ENCODE results near the gene LPP. TPM values are rescaled to one million over a fixed set of nuclear protein-coding genes. Genes with fewer than 3 reads are reported as not detected.

LPP gene
- total RNA-seq, 1 donor from 2014 or later, result 218 TPM

DNA sequence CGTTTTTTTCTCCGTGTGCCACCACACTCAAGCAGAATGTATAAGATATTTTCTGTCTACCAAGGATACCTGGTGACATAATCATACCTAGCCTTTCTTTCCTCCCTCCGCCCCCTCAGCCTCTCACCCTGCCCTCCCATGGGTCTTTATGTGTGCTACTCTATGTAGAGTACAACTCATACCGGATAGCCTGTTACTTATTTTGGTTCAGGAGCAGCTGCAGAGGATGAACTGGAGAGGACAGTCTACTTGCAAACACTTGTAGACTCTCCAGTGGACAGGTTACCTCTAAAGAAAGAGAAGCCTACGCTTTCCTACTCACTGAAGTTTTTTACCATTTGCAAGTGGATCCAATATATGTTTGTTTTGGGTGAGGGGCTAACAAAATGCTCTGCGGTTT is 671.9 kb downstream of the LPP start:
- no peak for DNase-seq (ENCODE audit: low read depth)
- Histone ChIP-seq H3K27me3 (ENCODE audit: control insufficient read depth, insufficient read depth, low read length) (no peaks in the 10 kb centered on the region), H3K4me3 (ENCODE audit: low read depth, low read length) (no peak overlapping the region), H3K36me3 (ENCODE audit: control insufficient read depth, insufficient read depth, low read length) (no peaks in the 10 kb centered on the region)
- TF ChIP-seq, protein P1, sequence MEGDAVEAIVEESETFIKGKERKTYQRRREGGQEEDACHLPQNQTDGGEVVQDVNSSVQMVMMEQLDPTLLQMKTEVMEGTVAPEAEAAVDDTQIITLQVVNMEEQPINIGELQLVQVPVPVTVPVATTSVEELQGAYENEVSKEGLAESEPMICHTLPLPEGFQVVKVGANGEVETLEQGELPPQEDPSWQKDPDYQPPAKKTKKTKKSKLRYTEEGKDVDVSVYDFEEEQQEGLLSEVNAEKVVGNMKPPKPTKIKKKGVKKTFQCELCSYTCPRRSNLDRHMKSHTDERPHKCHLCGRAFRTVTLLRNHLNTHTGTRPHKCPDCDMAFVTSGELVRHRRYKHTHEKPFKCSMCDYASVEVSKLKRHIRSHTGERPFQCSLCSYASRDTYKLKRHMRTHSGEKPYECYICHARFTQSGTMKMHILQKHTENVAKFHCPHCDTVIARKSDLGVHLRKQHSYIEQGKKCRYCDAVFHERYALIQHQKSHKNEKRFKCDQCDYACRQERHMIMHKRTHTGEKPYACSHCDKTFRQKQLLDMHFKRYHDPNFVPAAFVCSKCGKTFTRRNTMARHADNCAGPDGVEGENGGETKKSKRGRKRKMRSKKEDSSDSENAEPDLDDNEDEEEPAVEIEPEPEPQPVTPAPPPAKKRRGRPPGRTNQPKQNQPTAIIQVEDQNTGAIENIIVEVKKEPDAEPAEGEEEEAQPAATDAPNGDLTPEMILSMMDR (IDR thresholded peaks at IDR 0.05; ENCODE audit: insufficient read depth, low read length, poor library complexity, severe bottlenecking), result no peak

DNA sequence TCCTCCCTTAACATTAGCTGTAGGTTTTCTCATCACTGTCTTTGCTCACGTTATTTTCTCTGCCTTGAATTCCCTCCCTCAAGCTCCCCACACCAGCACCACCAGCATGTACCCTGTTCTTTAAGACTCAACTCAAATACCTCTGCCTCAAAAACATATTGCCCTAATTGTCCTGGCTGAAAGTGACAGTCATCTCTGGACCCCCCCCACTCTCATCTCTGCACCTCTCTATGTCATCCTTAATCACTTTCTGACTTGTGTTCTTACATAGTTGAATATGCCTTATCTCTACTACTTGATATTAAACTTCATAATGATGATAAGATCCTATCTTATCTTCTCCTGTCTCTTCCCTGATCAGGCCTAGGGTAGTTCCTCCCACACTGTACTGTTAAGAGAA is 672.6 kb downstream of the LPP start:
- no peak overlapping the region for H3K4me3 ChIP-seq (ENCODE audit: low read depth, low read length)
- H3K36me3 ChIP-seq (ENCODE audit: control insufficient read depth, insufficient read depth, low read length), result no peaks in the 10 kb centered on the region
- no peaks in the 10 kb centered on the region for H3K27me3 ChIP-seq (ENCODE audit: control insufficient read depth, insufficient read depth, low read length)
- no peak for DNase-seq (ENCODE audit: low read depth)
- TF ChIP-seq, protein P1 (IDR thresholded peaks at IDR 0.05; ENCODE audit: insufficient read depth, low read length, poor library complexity, severe bottlenecking), result no peak

DNA sequence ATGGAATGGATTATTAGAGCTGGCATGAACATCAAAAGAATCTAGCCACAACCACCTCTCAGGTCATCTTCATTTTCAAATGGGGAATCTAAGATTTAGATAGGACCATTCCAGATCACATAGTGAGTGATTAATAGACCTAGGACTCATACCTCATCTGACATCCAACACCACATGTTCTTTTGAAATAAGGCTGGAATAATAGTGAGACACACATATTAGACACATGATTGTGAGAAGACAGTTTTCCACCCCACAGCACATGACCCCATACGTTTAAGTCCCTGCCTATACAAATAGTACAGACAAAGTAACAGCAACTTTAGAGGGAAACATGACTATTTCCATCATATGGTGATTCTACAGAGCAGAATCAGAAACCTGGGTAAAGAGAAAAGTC is 673.1 kb downstream of the LPP start:
- TF ChIP-seq, protein P1 (IDR thresholded peaks at IDR 0.05; ENCODE audit: insufficient read depth, low read length, poor library complexity, severe bottlenecking), result no peak
- DNase-seq (ENCODE audit: low read depth), result no peak
- H3K27me3 ChIP-seq (ENCODE audit: control insufficient read depth, insufficient read depth, low read length), result no peaks in the 10 kb centered on the region
- H3K36me3 ChIP-seq (ENCODE audit: control insufficient read depth, insufficient read depth, low read length), result no peaks in the 10 kb centered on the region
- no peak overlapping the region for H3K4me3 ChIP-seq (ENCODE audit: low read depth, low read length)

DNA sequence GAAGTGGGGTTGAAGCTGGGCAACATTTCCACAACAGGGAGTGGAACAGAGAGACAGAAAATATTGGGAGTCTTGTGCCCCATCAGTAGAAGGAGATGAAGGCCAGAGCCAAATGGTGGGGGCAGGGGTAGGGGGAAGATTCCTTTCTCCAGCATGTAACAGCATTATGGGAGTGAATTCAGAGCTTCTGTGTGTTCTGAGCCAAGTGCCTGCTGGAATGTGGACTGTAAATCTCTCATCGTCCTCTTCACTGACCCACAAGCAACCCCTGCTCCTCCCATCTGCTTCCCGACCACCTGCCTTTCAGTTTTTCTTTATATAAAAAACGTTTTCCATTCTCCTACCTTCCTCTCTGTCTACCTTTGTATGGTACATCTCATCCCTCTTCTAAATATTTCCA is 673.6 kb downstream of the LPP start:
- DNase-seq (ENCODE audit: low read depth), result no peak
- Histone ChIP-seq H3K4me3 (ENCODE audit: low read depth, low read length) (no peak overlapping the region), H3K36me3 (ENCODE audit: control insufficient read depth, insufficient read depth, low read length) (peaks cover under 1% of the 10 kb centered on the region), H3K27me3 (ENCODE audit: control insufficient read depth, insufficient read depth, low read length) (no peaks in the 10 kb centered on the region)
- TF ChIP-seq, protein P1 (IDR thresholded peaks at IDR 0.05; ENCODE audit: insufficient read depth, low read length, poor library complexity, severe bottlenecking), result no peak

DNA sequence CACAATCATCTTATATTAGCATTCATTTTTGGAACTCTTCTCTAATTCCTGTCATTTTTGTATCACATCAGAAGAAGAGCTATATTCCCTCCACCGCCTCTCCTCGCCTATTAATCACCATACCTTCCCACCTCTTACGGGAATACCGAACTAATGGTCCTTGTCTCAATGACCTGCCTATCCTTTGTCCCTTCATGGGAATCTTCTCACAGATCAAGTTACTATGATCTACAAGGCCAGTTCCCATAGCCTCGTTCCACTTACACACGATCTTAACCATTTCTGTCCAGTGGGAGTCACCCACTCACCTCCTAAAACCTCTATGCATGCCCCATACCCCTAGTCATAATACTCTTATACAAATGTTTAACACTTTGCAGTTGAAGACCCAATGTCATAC is 675.2 kb downstream of the LPP start:
- no peak for DNase-seq (ENCODE audit: low read depth)
- no peaks in the 10 kb centered on the region for H3K27me3 ChIP-seq (ENCODE audit: control insufficient read depth, insufficient read depth, low read length)
- H3K36me3 ChIP-seq (ENCODE audit: control insufficient read depth, insufficient read depth, low read length), result peaks cover 1% of the 10 kb centered on the region
- no peak overlapping the region for H3K4me3 ChIP-seq (ENCODE audit: low read depth, low read length)
- TF ChIP-seq, protein P1 (IDR thresholded peaks at IDR 0.05; ENCODE audit: insufficient read depth, low read length, poor library complexity, severe bottlenecking), result no peak

DNA sequence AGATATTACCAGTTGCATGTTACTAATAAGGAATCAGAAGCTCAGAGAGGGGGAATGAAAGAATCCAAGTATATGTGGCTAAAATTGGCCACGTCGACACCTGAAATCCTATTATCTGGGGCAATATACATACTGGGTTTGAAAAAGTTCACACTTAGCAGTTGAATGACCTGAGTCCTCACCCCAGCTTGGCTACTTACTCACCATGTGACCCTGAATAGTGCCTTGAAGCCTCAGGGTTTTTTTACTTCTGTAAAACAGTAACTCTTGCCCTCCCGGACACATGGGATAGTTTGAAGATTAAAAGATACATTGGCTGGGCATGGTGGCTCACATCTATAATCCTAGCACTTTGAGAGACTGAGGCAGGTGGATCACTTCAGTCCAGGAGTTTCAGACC is 675.6 kb downstream of the LPP start:
- peaks cover 1% of the 10 kb centered on the region for H3K36me3 ChIP-seq (ENCODE audit: control insufficient read depth, insufficient read depth, low read length)
- DNase-seq (ENCODE audit: low read depth), result no peak
- no peak overlapping the region for H3K4me3 ChIP-seq (ENCODE audit: low read depth, low read length)
- H3K27me3 ChIP-seq (ENCODE audit: control insufficient read depth, insufficient read depth, low read length), result no peaks in the 10 kb centered on the region
- TF ChIP-seq, protein P1 (IDR thresholded peaks at IDR 0.05; ENCODE audit: insufficient read depth, low read length, poor library complexity, severe bottlenecking), result no peak

Data from kidney epithelial cell (primary cell).